IMR-90 (cell line): ENCODE data around the gene S1PR5. TPM values are rescaled to one million over a fixed set of nuclear protein-coding genes. Genes with fewer than 3 reads are reported as not detected.

Experiments
- ATAC-seq: fragments of 200-7000 bp; cut with Tn5 transposase; 2 replicates; pipeline ENCODE4 v1.9.1; 2020; ENCODE audit warnings: low read depth, mild to moderate bottlenecking, moderate library complexity
- BruUV-seq: library from RNA; stranded (reverse); fragments of 400-500 nt; replicated peaks from 2 replicates; lab custom pipeline; 2021; lab: Mats Ljungman, UMichigan
- CTCF ChIA-PET: fragments of 300-600 bp; formaldehyde crosslinking; extraction: SDS; loops from one replicate; lab custom pipeline; 2021; ENCODE audit warnings: antibody characterized with exemption; lab: Yijun Ruan, JAX
- POLR2A ChIA-PET: fragments of 300-600 bp; sonication (Branson Sonifier 250); formaldehyde crosslinking; loops from one replicate; lab custom pipeline; 2022; ENCODE audit warnings: antibody characterized with exemption; ENCODE audit not compliant: unreplicated experiment; lab: Charles Lee
- DNase-seq: peaks from one replicate; pipeline ENCODE4 v3.0.0; 2013
- H2AFZ ChIP-seq: replicated peaks from 2 replicates; pipeline ENCODE3; 2013; ENCODE audit warnings: low read length, mild to moderate bottlenecking; ENCODE audit not compliant: poor library complexity
- H2AK5ac ChIP-seq: 2 replicates; pipeline ENCODE4 v1.6.1; 2013; ENCODE audit warnings: low read depth, low read length, inconsistent platforms
- H2AK9ac ChIP-seq: replicated peaks from 2 replicates; pipeline ENCODE3; 2013; ENCODE audit warnings: mild to moderate bottlenecking, low read depth, low read length, moderate library complexity; ENCODE audit not compliant: poor library complexity
- H2BK120ac ChIP-seq: 2 replicates; pipeline ENCODE4 v1.6.1; 2013; ENCODE audit warnings: low read depth, low read length, inconsistent platforms
- H2BK15ac ChIP-seq: 3 replicates; pipeline ENCODE4 v1.6.1; 2013; ENCODE audit warnings: low read depth, low read length, inconsistent platforms
- H2BK20ac ChIP-seq: 2 replicates; pipeline ENCODE4 v1.6.1; 2013; ENCODE audit warnings: low read depth, mild to moderate bottlenecking, inconsistent platforms, low read length, moderate library complexity
- H2BK5ac ChIP-seq: 2 replicates; pipeline ENCODE4 v1.6.1; 2013; ENCODE audit warnings: mild to moderate bottlenecking, low read depth, low read length, inconsistent platforms; ENCODE audit not compliant: poor library complexity, severe bottlenecking
- H3K14ac ChIP-seq: replicated peaks from 2 replicates; pipeline ENCODE4 v1.6.1; 2013; ENCODE audit warnings: low read depth, low read length, inconsistent platforms
- H3K18ac ChIP-seq: 2 replicates; pipeline ENCODE4 v1.6.1; 2013; ENCODE audit warnings: low read depth, low read length, control low read depth
- H3K23ac ChIP-seq: 2 replicates; pipeline ENCODE4 v1.6.1; 2013; ENCODE audit warnings: low read depth, low read length, inconsistent platforms
- H3K27ac ChIP-seq: 2 replicates; pipeline ENCODE4 v1.5.1; 2013; ENCODE audit warnings: mild to moderate bottlenecking, control low read depth, low read length; ENCODE audit not compliant: insufficient read depth
- H3K27me3 ChIP-seq: 2 replicates; pipeline ENCODE4 v1.6.1; 2013; ENCODE audit warnings: low read length; ENCODE audit not compliant: control insufficient read depth, insufficient read depth
- H3K36me3 ChIP-seq: 2 replicates; pipeline ENCODE4 v1.6.1; 2013; ENCODE audit warnings: low read length, mixed read lengths; ENCODE audit not compliant: control insufficient read depth, insufficient read depth
- H3K4ac ChIP-seq: 2 replicates; pipeline ENCODE4 v1.6.1; 2013; ENCODE audit warnings: low read depth, low read length, inconsistent platforms
- H3K4me1 ChIP-seq: 2 replicates; pipeline ENCODE4 v1.6.1; 2013; ENCODE audit warnings: low read length, mixed read lengths; ENCODE audit not compliant: control insufficient read depth, insufficient read depth
- H3K4me2 ChIP-seq: 2 replicates; pipeline ENCODE4 v1.6.1; 2013; ENCODE audit warnings: low read depth, mild to moderate bottlenecking, control low read depth, low read length, moderate library complexity
- H3K4me3 ChIP-seq: 2 replicates; pipeline ENCODE4 v1.5.1; 2013; ENCODE audit warnings: low read depth, mild to moderate bottlenecking, control low read depth, low read length, moderate library complexity; ENCODE audit not compliant: insufficient read depth
- H3K56ac ChIP-seq: 2 replicates; pipeline ENCODE4 v1.6.1; 2013; ENCODE audit warnings: low read length, inconsistent platforms; ENCODE audit not compliant: insufficient read depth; ENCODE audit errors: extremely low read depth
- H3K79me1 ChIP-seq, 2 experiments: 2 replicates each; pipeline ENCODE4 v1.6.1; 2013; ENCODE audit warnings: low read length in 2 of 2, inconsistent platforms in 1 of 2, low read depth in 1 of 2
- H3K9ac ChIP-seq: 2 replicates; pipeline ENCODE4 v1.6.1; 2013; ENCODE audit warnings: low read depth, low read length, control low read depth
- H3K9me1 ChIP-seq: 2 replicates; pipeline ENCODE4 v1.6.1; 2013; ENCODE audit warnings: low read length, inconsistent platforms; ENCODE audit not compliant: insufficient read depth
- H3K9me3 ChIP-seq: 2 replicates; pipeline ENCODE4 v1.6.1; 2013; ENCODE audit warnings: low read length; ENCODE audit not compliant: control insufficient read depth, insufficient read depth
- H4K20me1 ChIP-seq: 2 replicates; pipeline ENCODE4 v1.6.1; 2013; ENCODE audit warnings: low read length, inconsistent platforms; ENCODE audit not compliant: insufficient read depth
- H4K5ac ChIP-seq: 2 replicates; pipeline ENCODE4 v1.6.1; 2013; ENCODE audit warnings: mild to moderate bottlenecking, low read depth, low read length, control low read depth
- H4K8ac ChIP-seq, 2 experiments: 2 replicates each; pipeline ENCODE4 v1.6.1; 2013; ENCODE audit warnings: low read depth in 2 of 2, low read length in 2 of 2, control low read depth in 1 of 2, inconsistent platforms in 1 of 2
- H4K91ac ChIP-seq: 2 replicates; pipeline ENCODE4 v1.6.1; 2013; ENCODE audit warnings: low read depth, low read length, inconsistent platforms; ENCODE audit not compliant: insufficient read depth
- CHD1 ChIP-seq: IDR thresholded peaks from 2 replicates; pipeline ENCODE4 v1.6.1; 2012; ENCODE audit warnings: low read depth, low read length, improper control_type of control experiment
- FOS ChIP-seq: fragments of 150-350 bp; IDR thresholded peaks from 2 replicates; pipeline ENCODE4 v1.6.1; 2016; ENCODE audit warnings: low read depth, low read length
- MAFK ChIP-seq: IDR thresholded peaks from 2 replicates; pipeline ENCODE4 v1.6.1; 2012; ENCODE audit warnings: low read depth, low read length, improper control_type of control experiment
- MAZ ChIP-seq: IDR thresholded peaks from 2 replicates; pipeline ENCODE4 v1.6.1; 2012; ENCODE audit warnings: low read depth, mild to moderate bottlenecking, low read length, improper control_type of control experiment, moderate library complexity, borderline replicate concordance
- MXI1 ChIP-seq: IDR thresholded peaks from 2 replicates; pipeline ENCODE4 v1.6.1; 2012; ENCODE audit warnings: low read depth, mild to moderate bottlenecking, low read length, moderate library complexity, borderline replicate concordance
- NFE2L2 ChIP-seq: fragments of 150-350 bp; IDR thresholded peaks from 2 replicates; pipeline ENCODE4 v1.6.1; 2016; ENCODE audit warnings: low read depth, mild to moderate bottlenecking, low read length
- RFX5 ChIP-seq: IDR thresholded peaks from 2 replicates; pipeline ENCODE4 v1.8.0; 2012; ENCODE audit warnings: low read depth, mild to moderate bottlenecking, low read length, moderate library complexity
- WGBS, 2 experiments: methylation state at CpG; one replicate each; pipeline versions ENCODE4 v1.1.5 to v1.1.7; 2013; ENCODE audit warnings: missing lambda C conversion rate in 2 of 2; ENCODE audit not compliant: insufficient read length in 1 of 2; ENCODE audit errors: extremely low coverage in 2 of 2; 5-methylcytosine and 5-hydroxymethylcytosine counted together
- dilution Hi-C: fragments of 300-500 bp; cut with HindIII; formaldehyde crosslinking; loops from one replicate; pipeline ENCODE4 v1.14.3; 2018; ENCODE audit warnings: low sequenced_read_pairs; ENCODE audit not compliant: unreplicated experiment
- in situ Hi-C: fragments of 300-500 bp; cut with MboI; formaldehyde crosslinking; loops from 3 replicates; pipeline ENCODE4 v1.14.3; 2019; ENCODE audit warnings: low sequenced_read_pairs, inconsistent platforms, mixed read lengths
- intact Hi-C: fragments of 100-400 bp; cut with micrococcal nuclease; formaldehyde crosslinking; loops from 2 replicates; pipeline ENCODE4 v1.10.0; 2022
- polyA plus RNA-seq, 3 experiments: library from polyadenylated mRNA; depleted of rRNA; stranded (reverse); fragments of >200 nt; gene quantifications; 2 replicates each; pipeline ENCODE4 v1.2.3, GENCODE V29; 2012; ENCODE audit warnings: low replicate concordance in 1 of 3
- total RNA-seq: library from RNA; depleted of rRNA; stranded (reverse); fragments of >200 nt; gene quantifications from 2 replicates; pipeline ENCODE4 v1.2.3, GENCODE V29; 2012

The S1PR5 gene
- total and polyA plus RNA-seq, 2 of the 4 experiments (the other 2 are of a cell fraction) = 0.36 to 0.55 TPM

GRCh38 chr19:10520652-10521318 is 3.5 kb upstream of the S1PR5 start:
- H3K36me3 ChIP-seq = no peaks in the 10 kb centered on the region
- no TSS peak for BruUV-seq
- H3K4me2 ChIP-seq = no peak overlapping the region
- peaks cover 38% of the 10 kb centered on the region for H3K27me3 ChIP-seq
- H4K8ac ChIP-seq = no peak overlapping the region
- ChIA-PET CTCF (no interaction called here), POLR2A (no interaction called here)
- in situ Hi-C loops = no loop called here
- H3K56ac ChIP-seq = no peak overlapping the region
- no peak for ATAC-seq
- H3K9me3 ChIP-seq = no peaks in the 10 kb centered on the region
- no peak for DNase-seq
- H2BK15ac ChIP-seq = no peak overlapping the region
- 20% methylated on average over 1 of the region's 15 CpGs; no CpG with 5 or more reads in 1 of the 2 experiments for WGBS, 2 experiments
- dilution Hi-C loops = no loop called here
- H3K23ac ChIP-seq = no peak overlapping the region
- no peak overlapping the region for H3K14ac ChIP-seq
- no peak overlapping the region for H2AK9ac ChIP-seq
- no peak overlapping the region for H2AK5ac ChIP-seq
- H4K20me1 ChIP-seq = no peaks in the 10 kb centered on the region
- intact Hi-C loops = no loop called here
- no peak overlapping the region for H3K9ac ChIP-seq
- H3K4ac ChIP-seq = no peak overlapping the region
- H3K27ac ChIP-seq = no peak overlapping the region
- no peaks in the 10 kb centered on the region for H3K9me1 ChIP-seq
- H2BK5ac ChIP-seq = no peak overlapping the region
- no peak overlapping the region for H3K18ac ChIP-seq
- no peak overlapping the region for H2BK20ac ChIP-seq
- no peak overlapping the region for H4K5ac ChIP-seq
- no peak overlapping the region for H4K91ac ChIP-seq
- TF ChIP-seq MAFK = no peak
- no peak for TF ChIP-seq FOS
- no peak for TF ChIP-seq CHD1
- no peak for TF ChIP-seq MXI1
- no peak for TF ChIP-seq NFE2L2
- no peak for TF ChIP-seq RFX5
- no peak for TF ChIP-seq MAZ
- no peak overlapping the region for H3K4me3 ChIP-seq
- H3K4me1 ChIP-seq = peaks cover 4% of the 10 kb centered on the region; the same call in 1 of the 2 replicates
- H2AFZ ChIP-seq = no peak overlapping the region
- H2BK120ac ChIP-seq = no peak overlapping the region
- no peaks in the 10 kb centered on the region for H3K79me1 ChIP-seq
